OCI-LY1 (cell line): ENCODE results near the gene GRIP1.
"Not testable (repeated sequence)": the region's sequence is repeated elsewhere in the genome, so short reads cannot be mapped to it uniquely, and the experiment has no call there.

Source experiments
- EZH2 ChIP-seq: fragments of 200-600 bp; sonication (generic), shearing (Covaris generic); IDR thresholded peaks from 2 replicates; pipeline ENCODE4 v1.8.0; 2017; ENCODE audit warnings: borderline replicate concordance, mixed run types, mild to moderate bottlenecking, antibody characterized with exemption, low read length, moderate library complexity, mixed read lengths
- TF ChIP-seq, protein P1 (sequence below): fragments of 200-600 bp; sonication (generic), shearing (Covaris generic); IDR thresholded peaks from 2 replicates; pipeline ENCODE4 v1.5.1; 2017; ENCODE audit warnings: mild to moderate bottlenecking, antibody characterized with exemption, low read length, moderate library complexity, mixed read lengths

DNA sequence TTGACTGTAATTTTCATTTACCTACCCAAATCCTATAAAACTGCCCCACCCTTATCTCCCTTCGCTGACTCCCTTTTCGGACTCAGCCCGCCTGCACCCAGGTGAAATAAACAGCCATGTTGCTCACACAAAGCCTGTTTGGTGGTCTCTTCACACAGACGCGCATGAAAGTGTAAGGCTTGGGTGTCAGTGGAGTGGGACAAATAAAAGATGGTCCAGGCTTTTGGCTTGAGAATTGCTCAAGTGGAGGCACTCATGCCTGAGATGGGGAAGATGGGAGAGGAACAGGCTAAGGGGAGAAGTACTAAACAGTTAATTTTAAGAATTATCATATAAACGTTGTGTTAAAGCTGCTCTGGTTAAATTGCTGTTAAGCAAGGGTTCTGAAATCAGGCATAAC lies 180.8 kb downstream of the GRIP1 start:
- TF ChIP-seq, protein P1, sequence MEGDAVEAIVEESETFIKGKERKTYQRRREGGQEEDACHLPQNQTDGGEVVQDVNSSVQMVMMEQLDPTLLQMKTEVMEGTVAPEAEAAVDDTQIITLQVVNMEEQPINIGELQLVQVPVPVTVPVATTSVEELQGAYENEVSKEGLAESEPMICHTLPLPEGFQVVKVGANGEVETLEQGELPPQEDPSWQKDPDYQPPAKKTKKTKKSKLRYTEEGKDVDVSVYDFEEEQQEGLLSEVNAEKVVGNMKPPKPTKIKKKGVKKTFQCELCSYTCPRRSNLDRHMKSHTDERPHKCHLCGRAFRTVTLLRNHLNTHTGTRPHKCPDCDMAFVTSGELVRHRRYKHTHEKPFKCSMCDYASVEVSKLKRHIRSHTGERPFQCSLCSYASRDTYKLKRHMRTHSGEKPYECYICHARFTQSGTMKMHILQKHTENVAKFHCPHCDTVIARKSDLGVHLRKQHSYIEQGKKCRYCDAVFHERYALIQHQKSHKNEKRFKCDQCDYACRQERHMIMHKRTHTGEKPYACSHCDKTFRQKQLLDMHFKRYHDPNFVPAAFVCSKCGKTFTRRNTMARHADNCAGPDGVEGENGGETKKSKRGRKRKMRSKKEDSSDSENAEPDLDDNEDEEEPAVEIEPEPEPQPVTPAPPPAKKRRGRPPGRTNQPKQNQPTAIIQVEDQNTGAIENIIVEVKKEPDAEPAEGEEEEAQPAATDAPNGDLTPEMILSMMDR, result not testable (repeated sequence)
- not testable (repeated sequence) for TF ChIP-seq EZH2
